IMR-90 (cell line): ENCODE results near the gene PRDM15. TPM values are rescaled to one million over a fixed set of nuclear protein-coding genes. Genes with fewer than 3 reads are reported as not detected.

Source experiments
- ATAC-seq: fragments of 200-7000 bp; cut with Tn5 transposase; 2 replicates; pipeline ENCODE4 v1.9.1; 2020; ENCODE audit warnings: low read depth, mild to moderate bottlenecking, moderate library complexity
- BruUV-seq: library from RNA; stranded (reverse); fragments of 400-500 nt; replicated peaks from 2 replicates; lab custom pipeline; 2021; lab: Mats Ljungman, UMichigan
- CTCF ChIA-PET: fragments of 300-600 bp; formaldehyde crosslinking; extraction: SDS; loops from one replicate; lab custom pipeline; 2021; ENCODE audit warnings: antibody characterized with exemption; lab: Yijun Ruan, JAX
- POLR2A ChIA-PET: fragments of 300-600 bp; sonication (Branson Sonifier 250); formaldehyde crosslinking; loops from one replicate; lab custom pipeline; 2022; ENCODE audit warnings: antibody characterized with exemption; ENCODE audit not compliant: unreplicated experiment; lab: Charles Lee
- DNase-seq: peaks from one replicate; pipeline ENCODE4 v3.0.0; 2013
- H2AFZ ChIP-seq: replicated peaks from 2 replicates; pipeline ENCODE3; 2013; ENCODE audit warnings: low read length, mild to moderate bottlenecking; ENCODE audit not compliant: poor library complexity
- H2AK5ac ChIP-seq: 2 replicates; pipeline ENCODE4 v1.6.1; 2013; ENCODE audit warnings: low read depth, low read length, inconsistent platforms
- H2AK9ac ChIP-seq: replicated peaks from 2 replicates; pipeline ENCODE3; 2013; ENCODE audit warnings: mild to moderate bottlenecking, low read depth, low read length, moderate library complexity; ENCODE audit not compliant: poor library complexity
- H2BK120ac ChIP-seq: 2 replicates; pipeline ENCODE4 v1.6.1; 2013; ENCODE audit warnings: low read depth, low read length, inconsistent platforms
- H2BK15ac ChIP-seq: 3 replicates; pipeline ENCODE4 v1.6.1; 2013; ENCODE audit warnings: low read depth, low read length, inconsistent platforms
- H2BK20ac ChIP-seq: 2 replicates; pipeline ENCODE4 v1.6.1; 2013; ENCODE audit warnings: low read depth, mild to moderate bottlenecking, inconsistent platforms, low read length, moderate library complexity
- H2BK5ac ChIP-seq: 2 replicates; pipeline ENCODE4 v1.6.1; 2013; ENCODE audit warnings: mild to moderate bottlenecking, low read depth, low read length, inconsistent platforms; ENCODE audit not compliant: poor library complexity, severe bottlenecking
- H3K14ac ChIP-seq: replicated peaks from 2 replicates; pipeline ENCODE4 v1.6.1; 2013; ENCODE audit warnings: low read depth, low read length, inconsistent platforms
- H3K18ac ChIP-seq: 2 replicates; pipeline ENCODE4 v1.6.1; 2013; ENCODE audit warnings: low read depth, low read length, control low read depth
- H3K23ac ChIP-seq: 2 replicates; pipeline ENCODE4 v1.6.1; 2013; ENCODE audit warnings: low read depth, low read length, inconsistent platforms
- H3K27ac ChIP-seq: 2 replicates; pipeline ENCODE4 v1.5.1; 2013; ENCODE audit warnings: mild to moderate bottlenecking, control low read depth, low read length; ENCODE audit not compliant: insufficient read depth
- H3K27me3 ChIP-seq: 2 replicates; pipeline ENCODE4 v1.6.1; 2013; ENCODE audit warnings: low read length; ENCODE audit not compliant: control insufficient read depth, insufficient read depth
- H3K36me3 ChIP-seq: 2 replicates; pipeline ENCODE4 v1.6.1; 2013; ENCODE audit warnings: low read length, mixed read lengths; ENCODE audit not compliant: control insufficient read depth, insufficient read depth
- H3K4ac ChIP-seq: 2 replicates; pipeline ENCODE4 v1.6.1; 2013; ENCODE audit warnings: low read depth, low read length, inconsistent platforms
- H3K4me1 ChIP-seq: 2 replicates; pipeline ENCODE4 v1.6.1; 2013; ENCODE audit warnings: low read length, mixed read lengths; ENCODE audit not compliant: control insufficient read depth, insufficient read depth
- H3K4me2 ChIP-seq: 2 replicates; pipeline ENCODE4 v1.6.1; 2013; ENCODE audit warnings: low read depth, mild to moderate bottlenecking, control low read depth, low read length, moderate library complexity
- H3K4me3 ChIP-seq: 2 replicates; pipeline ENCODE4 v1.5.1; 2013; ENCODE audit warnings: low read depth, mild to moderate bottlenecking, control low read depth, low read length, moderate library complexity; ENCODE audit not compliant: insufficient read depth
- H3K56ac ChIP-seq: 2 replicates; pipeline ENCODE4 v1.6.1; 2013; ENCODE audit warnings: low read length, inconsistent platforms; ENCODE audit not compliant: insufficient read depth; ENCODE audit errors: extremely low read depth
- H3K79me1 ChIP-seq, 2 experiments: 2 replicates each; pipeline ENCODE4 v1.6.1; 2013; ENCODE audit warnings: low read length in 2 of 2, inconsistent platforms in 1 of 2, low read depth in 1 of 2
- H3K9ac ChIP-seq: 2 replicates; pipeline ENCODE4 v1.6.1; 2013; ENCODE audit warnings: low read depth, low read length, control low read depth
- H3K9me1 ChIP-seq: 2 replicates; pipeline ENCODE4 v1.6.1; 2013; ENCODE audit warnings: low read length, inconsistent platforms; ENCODE audit not compliant: insufficient read depth
- H3K9me3 ChIP-seq: 2 replicates; pipeline ENCODE4 v1.6.1; 2013; ENCODE audit warnings: low read length; ENCODE audit not compliant: control insufficient read depth, insufficient read depth
- H4K20me1 ChIP-seq: 2 replicates; pipeline ENCODE4 v1.6.1; 2013; ENCODE audit warnings: low read length, inconsistent platforms; ENCODE audit not compliant: insufficient read depth
- H4K5ac ChIP-seq: 2 replicates; pipeline ENCODE4 v1.6.1; 2013; ENCODE audit warnings: mild to moderate bottlenecking, low read depth, low read length, control low read depth
- H4K8ac ChIP-seq, 2 experiments: 2 replicates each; pipeline ENCODE4 v1.6.1; 2013; ENCODE audit warnings: low read depth in 2 of 2, low read length in 2 of 2, control low read depth in 1 of 2, inconsistent platforms in 1 of 2
- H4K91ac ChIP-seq: 2 replicates; pipeline ENCODE4 v1.6.1; 2013; ENCODE audit warnings: low read depth, low read length, inconsistent platforms; ENCODE audit not compliant: insufficient read depth
- BHLHE40 ChIP-seq: fragments of 150-350 bp; IDR thresholded peaks from 2 replicates; pipeline ENCODE4 v1.6.1; 2016; ENCODE audit warnings: mild to moderate bottlenecking, low read depth, low read length
- CEBPB ChIP-seq: IDR thresholded peaks from 2 replicates; pipeline ENCODE4 v1.6.1; 2012; ENCODE audit warnings: low read depth, low read length, improper control_type of control experiment
- FOS ChIP-seq: fragments of 150-350 bp; IDR thresholded peaks from 2 replicates; pipeline ENCODE4 v1.6.1; 2016; ENCODE audit warnings: low read depth, low read length
- MAFK ChIP-seq: IDR thresholded peaks from 2 replicates; pipeline ENCODE4 v1.6.1; 2012; ENCODE audit warnings: low read depth, low read length, improper control_type of control experiment
- MAZ ChIP-seq: IDR thresholded peaks from 2 replicates; pipeline ENCODE4 v1.6.1; 2012; ENCODE audit warnings: low read depth, mild to moderate bottlenecking, low read length, improper control_type of control experiment, moderate library complexity, borderline replicate concordance
- MXI1 ChIP-seq: IDR thresholded peaks from 2 replicates; pipeline ENCODE4 v1.6.1; 2012; ENCODE audit warnings: low read depth, mild to moderate bottlenecking, low read length, moderate library complexity, borderline replicate concordance
- NFE2L2 ChIP-seq: fragments of 150-350 bp; IDR thresholded peaks from 2 replicates; pipeline ENCODE4 v1.6.1; 2016; ENCODE audit warnings: low read depth, mild to moderate bottlenecking, low read length
- POLR2A ChIP-seq: IDR thresholded peaks from 2 replicates; pipeline ENCODE4 v1.6.1; 2012; ENCODE audit warnings: mild to moderate bottlenecking, low read depth, low read length
- RAD21 ChIP-seq: IDR thresholded peaks from 2 replicates; pipeline ENCODE4 v1.6.1; 2012; ENCODE audit warnings: low read length, improper control_type of control experiment
- RFX5 ChIP-seq: IDR thresholded peaks from 2 replicates; pipeline ENCODE4 v1.8.0; 2012; ENCODE audit warnings: low read depth, mild to moderate bottlenecking, low read length, moderate library complexity
- SMC3 ChIP-seq: fragments of 150-350 bp; IDR thresholded peaks from 2 replicates; pipeline ENCODE4 v1.6.1; 2016; ENCODE audit warnings: low read depth, mild to moderate bottlenecking, antibody characterized with exemption, low read length, moderate library complexity
- WGBS, 2 experiments: methylation state at CpG; one replicate each; pipeline versions ENCODE4 v1.1.5 to v1.1.7; 2013; ENCODE audit warnings: missing lambda C conversion rate in 2 of 2; ENCODE audit not compliant: insufficient read length in 1 of 2; ENCODE audit errors: extremely low coverage in 2 of 2; 5-methylcytosine and 5-hydroxymethylcytosine counted together
- dilution Hi-C: fragments of 300-500 bp; cut with HindIII; formaldehyde crosslinking; loops from one replicate; pipeline ENCODE4 v1.14.3; 2018; ENCODE audit warnings: low sequenced_read_pairs; ENCODE audit not compliant: unreplicated experiment
- in situ Hi-C: fragments of 300-500 bp; cut with MboI; formaldehyde crosslinking; loops from 3 replicates; pipeline ENCODE4 v1.14.3; 2019; ENCODE audit warnings: low sequenced_read_pairs, inconsistent platforms, mixed read lengths
- intact Hi-C: fragments of 100-400 bp; cut with micrococcal nuclease; formaldehyde crosslinking; loops from 2 replicates; pipeline ENCODE4 v1.10.0; 2022
- polyA plus RNA-seq, 3 experiments: library from polyadenylated mRNA; depleted of rRNA; stranded (reverse); fragments of >200 nt; gene quantifications; 2 replicates each; pipeline ENCODE4 v1.2.3, GENCODE V29; 2012; ENCODE audit warnings: low replicate concordance in 1 of 3
- total RNA-seq: library from RNA; depleted of rRNA; stranded (reverse); fragments of >200 nt; gene quantifications from 2 replicates; pipeline ENCODE4 v1.2.3, GENCODE V29; 2012
- TF ChIP-seq, protein P1 (sequence below): fragments of 150-350 bp; IDR thresholded peaks from 2 replicates; pipeline ENCODE4 v1.6.1; 2017; ENCODE audit warnings: mild to moderate bottlenecking, antibody characterized with exemption, low read length, low read depth
- TF ChIP-seq, protein P2 (sequence below): fragments of 150-350 bp; IDR thresholded peaks from 2 replicates; pipeline ENCODE4 v1.6.1; 2016; ENCODE audit warnings: low read depth, mild to moderate bottlenecking, low read length, moderate library complexity, borderline replicate concordance
- TF ChIP-seq, protein P3 (sequence below): conservative IDR thresholded peaks from 2 replicates; pipeline ENCODE4 v1.5.1; 2012; ENCODE audit warnings: mild to moderate bottlenecking, low read depth, low read length, improper control_type of control experiment

PRDM15 gene
- total and polyA plus RNA-seq, 2 of the 4 experiments (the other 2 are of a cell fraction), result 7.3 to 8.8 TPM

DNA sequence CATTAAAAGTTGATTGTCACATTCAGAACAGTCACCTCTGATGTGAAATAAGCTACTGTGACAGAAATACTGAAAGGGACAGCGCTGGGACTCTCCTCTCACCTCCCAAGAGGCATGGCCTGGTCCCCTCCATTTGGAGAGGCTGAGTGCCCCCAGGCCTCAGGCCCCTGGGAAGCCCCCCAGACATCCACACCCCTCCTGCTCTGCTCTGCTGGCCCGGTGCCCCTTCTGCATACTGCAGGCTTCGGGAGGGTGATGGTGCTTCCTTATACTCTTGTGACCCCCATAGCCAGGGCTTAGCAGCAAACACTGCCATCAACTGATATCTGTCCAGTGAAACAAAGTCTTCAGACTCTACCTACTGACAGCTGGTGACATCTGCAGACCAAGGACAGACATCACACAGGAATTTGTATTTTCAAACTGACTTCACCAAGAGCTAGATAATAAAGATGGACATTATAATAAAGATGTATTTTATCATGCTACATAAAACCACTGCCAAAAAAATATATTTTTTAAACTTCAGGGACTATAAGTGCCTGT, 37.8 kb upstream of the PRDM15 start:
- H3K4me2 ChIP-seq, result no peak overlapping the region
- no peak overlapping the region for H3K56ac ChIP-seq
- H3K14ac ChIP-seq, result no peak overlapping the region
- H3K36me3 ChIP-seq, result peaks cover 47% of the 10 kb centered on the region
- H3K79me1 ChIP-seq, result peaks cover 0 to 13% of the 10 kb centered on the region in 2 experiments; a peak in 2 of 4 replicates
- no peaks in the 10 kb centered on the region for H3K27me3 ChIP-seq
- H4K5ac ChIP-seq, result no peak overlapping the region
- no peak overlapping the region for H3K23ac ChIP-seq
- ChIA-PET POLR2A (no interaction called here), CTCF (interaction anchor here (0.9 kb wide), 1 partner anchor 25 kb away, joined by 5 read pairs; no protein-coding TSS in a partner anchor)
- no peak for TF ChIP-seq FOS
- no peak for TF ChIP-seq NFE2L2
- no peak for TF ChIP-seq SMC3
- TF ChIP-seq MXI1, result no peak
- no peak for TF ChIP-seq BHLHE40
- TF ChIP-seq, protein P1, sequence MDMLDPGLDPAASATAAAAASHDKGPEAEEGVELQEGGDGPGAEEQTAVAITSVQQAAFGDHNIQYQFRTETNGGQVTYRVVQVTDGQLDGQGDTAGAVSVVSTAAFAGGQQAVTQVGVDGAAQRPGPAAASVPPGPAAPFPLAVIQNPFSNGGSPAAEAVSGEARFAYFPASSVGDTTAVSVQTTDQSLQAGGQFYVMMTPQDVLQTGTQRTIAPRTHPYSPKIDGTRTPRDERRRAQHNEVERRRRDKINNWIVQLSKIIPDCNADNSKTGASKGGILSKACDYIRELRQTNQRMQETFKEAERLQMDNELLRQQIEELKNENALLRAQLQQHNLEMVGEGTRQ, result no peak
- TF ChIP-seq, protein P2, sequence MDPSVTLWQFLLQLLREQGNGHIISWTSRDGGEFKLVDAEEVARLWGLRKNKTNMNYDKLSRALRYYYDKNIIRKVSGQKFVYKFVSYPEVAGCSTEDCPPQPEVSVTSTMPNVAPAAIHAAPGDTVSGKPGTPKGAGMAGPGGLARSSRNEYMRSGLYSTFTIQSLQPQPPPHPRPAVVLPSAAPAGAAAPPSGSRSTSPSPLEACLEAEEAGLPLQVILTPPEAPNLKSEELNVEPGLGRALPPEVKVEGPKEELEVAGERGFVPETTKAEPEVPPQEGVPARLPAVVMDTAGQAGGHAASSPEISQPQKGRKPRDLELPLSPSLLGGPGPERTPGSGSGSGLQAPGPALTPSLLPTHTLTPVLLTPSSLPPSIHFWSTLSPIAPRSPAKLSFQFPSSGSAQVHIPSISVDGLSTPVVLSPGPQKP, result no peak
- TF ChIP-seq CEBPB, result no peak
- TF ChIP-seq RFX5, result no peak
- no peak for TF ChIP-seq MAZ
- no peak for TF ChIP-seq POLR2A
- no peak for TF ChIP-seq RAD21
- no peak for TF ChIP-seq MAFK
- TF ChIP-seq, protein P3, sequence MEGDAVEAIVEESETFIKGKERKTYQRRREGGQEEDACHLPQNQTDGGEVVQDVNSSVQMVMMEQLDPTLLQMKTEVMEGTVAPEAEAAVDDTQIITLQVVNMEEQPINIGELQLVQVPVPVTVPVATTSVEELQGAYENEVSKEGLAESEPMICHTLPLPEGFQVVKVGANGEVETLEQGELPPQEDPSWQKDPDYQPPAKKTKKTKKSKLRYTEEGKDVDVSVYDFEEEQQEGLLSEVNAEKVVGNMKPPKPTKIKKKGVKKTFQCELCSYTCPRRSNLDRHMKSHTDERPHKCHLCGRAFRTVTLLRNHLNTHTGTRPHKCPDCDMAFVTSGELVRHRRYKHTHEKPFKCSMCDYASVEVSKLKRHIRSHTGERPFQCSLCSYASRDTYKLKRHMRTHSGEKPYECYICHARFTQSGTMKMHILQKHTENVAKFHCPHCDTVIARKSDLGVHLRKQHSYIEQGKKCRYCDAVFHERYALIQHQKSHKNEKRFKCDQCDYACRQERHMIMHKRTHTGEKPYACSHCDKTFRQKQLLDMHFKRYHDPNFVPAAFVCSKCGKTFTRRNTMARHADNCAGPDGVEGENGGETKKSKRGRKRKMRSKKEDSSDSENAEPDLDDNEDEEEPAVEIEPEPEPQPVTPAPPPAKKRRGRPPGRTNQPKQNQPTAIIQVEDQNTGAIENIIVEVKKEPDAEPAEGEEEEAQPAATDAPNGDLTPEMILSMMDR, result no peak
- DNase-seq, result no peak
- no peaks in the 10 kb centered on the region for H4K20me1 ChIP-seq
- H2BK20ac ChIP-seq, result no peak overlapping the region
- H3K9me3 ChIP-seq, result no peaks in the 10 kb centered on the region
- no peak overlapping the region for H3K18ac ChIP-seq
- H2BK5ac ChIP-seq, result no peak overlapping the region
- no peak overlapping the region for H2AFZ ChIP-seq
- ATAC-seq, result no peak
- H3K4me1 ChIP-seq, result no peaks in the 10 kb centered on the region
- no peak overlapping the region for H2BK15ac ChIP-seq
- intact Hi-C loops, result no loop called here
- no peak overlapping the region for H4K8ac ChIP-seq
- no TSS peak for BruUV-seq
- no peak overlapping the region for H3K27ac ChIP-seq
- no CpG with 5 or more reads among the region's 3 CpGs for WGBS, 2 experiments
- dilution Hi-C loops, result no loop called here
- H2AK9ac ChIP-seq, result no peak overlapping the region
- no peak overlapping the region for H3K4ac ChIP-seq
- peaks cover 10% of the 10 kb centered on the region for H3K9me1 ChIP-seq
- in situ Hi-C loops, result no loop called here
- H4K91ac ChIP-seq, result no peak overlapping the region
- no peak overlapping the region for H3K4me3 ChIP-seq
- H2BK120ac ChIP-seq, result no peak overlapping the region
- no peak overlapping the region for H3K9ac ChIP-seq
- no peak overlapping the region for H2AK5ac ChIP-seq
